Ovary (tissue), 9 donors: ENCODE results near the gene CDK9. TPM values are rescaled to one million over a fixed set of nuclear protein-coding genes. Genes with fewer than 3 reads are reported as not detected.

Experiments used
- DNase-seq, 5 donors: peaks; one replicate each; pipeline ENCODE4 v3.0.0-alpha.2; 2019 to 2020
- H3K27ac ChIP-seq, 2 donors: fragments of 200-600 bp; one replicate each; pipeline versions ENCODE4 v1.5.1 to v1.8.0; 2019 to 2022
- H3K27me3 ChIP-seq: fragments of 200-600 bp; one replicate; pipeline ENCODE4 v1.8.0; 2022
- H3K36me3 ChIP-seq: fragments of 200-600 bp; sonication (generic); one replicate; pipeline ENCODE4 v1.5.1; 2019
- H3K4me1 ChIP-seq: one replicate; pipeline ENCODE4 v1.8.1; 2013; ENCODE audit warnings: mild to moderate bottlenecking, moderate library complexity; ENCODE audit not compliant: insufficient read depth
- H3K4me3 ChIP-seq: fragments of 200-600 bp; sonication (generic); one replicate; pipeline ENCODE4 v1.5.1; 2017
- H3K9me3 ChIP-seq, 2 donors: fragments of 200-600 bp in 1 of 2; sonication (generic) in 1 of 2; one replicate each; pipeline versions ENCODE4 v1.5.1 to v1.8.1; 2013 to 2019; ENCODE audit warnings: mild to moderate bottlenecking in 1 of 2, moderate library complexity in 1 of 2
- CTCF ChIP-seq, 3 donors: fragments of 450-650 bp in 2 of 3; fragments of 200-600 bp in 1 of 3; IDR thresholded peaks; one replicate each; pipeline versions ENCODE4 v1.5.1 to v1.8.0; 2016 to 2022; ENCODE audit warnings: antibody characterized with exemption in 3 of 3, mild to moderate bottlenecking in 1 of 3
- EP300 ChIP-seq: sonication (generic); formaldehyde crosslinking; IDR thresholded peaks from one replicate; pipeline ENCODE4 v1.6.1; 2017; ENCODE audit warnings: antibody characterized with exemption
- POLR2A ChIP-seq: fragments of 450-650 bp; IDR thresholded peaks from one replicate; pipeline ENCODE4 v1.6.1; 2017; ENCODE audit warnings: antibody characterized with exemption, mild to moderate bottlenecking, moderate library complexity
- WGBS, 3 donors: extraction: QIAGEN DNeasy Blood & Tissue Kit in 1 of 3; methylation state at CpG; one replicate each; pipeline versions ENCODE4 v1.1.5 to v1.1.7; 2013 to 2017; 5-methylcytosine and 5-hydroxymethylcytosine counted together
- intact Hi-C, 4 donors: fragments of 100-400 bp; cut with DNase I; formaldehyde crosslinking; loops; one replicate each; pipeline versions ENCODE4 v1.11.0 to v1.15.1; 2022 to 2023
- polyA plus RNA-seq, 2 donors: library from polyadenylated mRNA; stranded (reverse); fragments of 200-250 nt in 1 of 2; fragments of 350-450 nt in 1 of 2; fragmentation: Illumina TruSeq in 1 of 2; extraction: RNeasy Lipid Tissue Mini Kit (QIAGEN cat#74804) in 1 of 2; gene quantifications; one replicate each; pipeline ENCODE4 v1.2.3, GENCODE V29; 2013 to 2014
- total RNA-seq, 7 donors: library from RNA; depleted of rRNA in 2 of 7; stranded (reverse); fragments of >200 nt in 2 of 7; fragmentation: NEBNext Ultra II Directional in 3 of 7; extraction: Animal tissue kit (Norgen Biotek cat#: 25700) in 3 of 7; gene quantifications; one replicate each; pipeline versions ENCODE4 v1.1.0 to v1.2.4, GENCODE V29; 2016 to 2023
- donor health status: DM: no; HTN: no; CAD: no; lungs with moderate emphysema.
- donor health status: DM: no; HTN: no; CAD: no.
- donor health status: Bipolar disorder and iron deficiency.
- donor health status: DM: yes; HTN: yes; CAD: no.
- donor health status: DM: no; HTN: no; CAD: no.
- donor health status: DM: yes; HTN: yes; CAD: no.

The CDK9 gene
- total and polyA plus RNA-seq, 9 donors = 71.7 to 209 (median 129) TPM

DNA sequence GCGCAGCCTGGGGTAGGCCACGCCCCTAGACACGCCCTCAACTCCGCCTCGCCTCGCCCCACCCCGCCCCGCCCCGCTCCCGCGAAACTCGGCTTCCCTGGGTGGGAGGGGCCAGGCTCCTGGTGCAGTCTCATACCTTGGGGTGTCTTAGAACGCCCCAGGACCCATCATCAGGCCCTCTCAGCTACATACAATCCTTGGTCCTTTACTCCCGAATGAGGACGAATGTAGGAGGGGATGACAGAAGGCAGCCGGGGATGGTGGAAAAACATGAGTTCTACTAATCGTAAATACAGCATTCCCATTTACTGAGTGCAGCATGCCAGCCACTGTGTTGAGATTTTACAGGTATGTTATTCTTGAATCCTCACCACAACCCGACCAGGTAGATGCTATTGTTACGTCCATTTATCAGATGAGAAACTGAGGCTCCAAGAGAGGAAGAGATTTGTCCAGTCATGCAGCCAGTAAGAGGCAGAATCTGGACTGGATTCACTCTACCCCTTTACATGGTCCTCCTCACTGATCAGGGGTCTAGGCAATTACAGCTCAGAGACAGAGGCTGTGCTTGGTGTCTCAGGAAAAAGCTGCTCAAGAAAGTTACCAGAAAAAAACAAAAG lies 14.2 kb upstream of the CDK9 start:
- H3K36me3 ChIP-seq = no peaks in the 10 kb centered on the region
- peak overlapping the region; percentile 50 for H3K4me3 ChIP-seq
- WGBS, 3 donors = 2 to 5% (median 2%) methylated on average over 17 to 19 of the region's 19 CpGs
- H3K9me3 ChIP-seq = no peaks in the 10 kb centered on the region
- intact Hi-C loops = no loop called here
- TF ChIP-seq EP300 = no peak
- TF ChIP-seq POLR2A = no peak
- TF ChIP-seq CTCF (IDR thresholded peaks at IDR 0.05) = no peak
- H3K4me1 ChIP-seq = peaks cover 7% of the 10 kb centered on the region
- no peak for DNase-seq
- no peaks in the 10 kb centered on the region for H3K27me3 ChIP-seq
- H3K27ac ChIP-seq = peak overlapping the region in 1 of 2 donors; percentile 26

- DNase-seq = no peak
- intact Hi-C loops = no loop called here
- Histone ChIP-seq H3K4me3 (no peak overlapping the region), H3K4me1 (peaks cover 7% of the 10 kb centered on the region), H3K9me3 (no peaks in the 10 kb centered on the region), H3K27ac (no peak overlapping the region), H3K36me3 (no peaks in the 10 kb centered on the region), H3K27me3 (no peaks in the 10 kb centered on the region)
- TF ChIP-seq CTCF (IDR thresholded peaks at IDR 0.05) = no peak
- TF ChIP-seq POLR2A = no peak
- TF ChIP-seq EP300 = no peak
- 93 to 94% (median 93%) methylated on average over 5 of the region's 5 CpGs for WGBS, 3 donors
These were observed 13.2 kb upstream of the CDK9 start for GRCh38 chr9:127772603-127773002.

DNA sequence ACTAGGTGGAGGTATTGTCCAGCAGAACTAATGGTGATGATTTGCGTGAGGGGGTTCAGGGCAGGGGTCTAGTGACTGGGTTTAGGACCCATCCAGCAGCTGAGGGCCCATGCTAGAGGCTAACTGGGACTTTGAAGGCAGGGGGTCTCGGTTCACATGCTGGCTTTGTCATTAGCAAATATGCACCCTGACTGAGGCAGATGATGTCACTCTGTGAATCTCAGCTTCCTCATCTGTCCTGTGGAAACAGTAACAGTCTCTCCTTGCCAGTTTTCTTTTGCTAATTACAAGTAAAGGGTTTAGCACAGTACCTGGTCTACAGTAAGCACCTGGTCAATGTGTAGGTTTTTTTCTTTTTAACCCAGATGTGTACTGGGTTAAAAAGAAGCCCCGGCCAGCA lies 12.6 kb upstream of the CDK9 start:
- Histone ChIP-seq H3K4me1 (peaks cover 7% of the 10 kb centered on the region), H3K9me3 (no peaks in the 10 kb centered on the region), H3K27ac (no peak overlapping the region), H3K36me3 (no peaks in the 10 kb centered on the region), H3K4me3 (no peak overlapping the region), H3K27me3 (no peaks in the 10 kb centered on the region)
- intact Hi-C loops = no loop called here
- no peak for DNase-seq
- 92 to 95% (median 92%) methylated on average over 3 of the region's 3 CpGs for WGBS, 3 donors
- TF ChIP-seq EP300 = no peak
- no peak for TF ChIP-seq POLR2A
- no peak for TF ChIP-seq CTCF (IDR thresholded peaks at IDR 0.05)

GRCh38 chr9:127773981-127774380 lies 11.9 kb upstream of the CDK9 start:
- no peak overlapping the region for H3K27ac ChIP-seq
- H3K36me3 ChIP-seq = no peaks in the 10 kb centered on the region
- TF ChIP-seq POLR2A (no peak), CTCF (IDR thresholded peaks at IDR 0.05) (no peak), EP300 (no peak)
- DNase-seq = no peak
- intact Hi-C loops = no loop called here
- H3K4me1 ChIP-seq = peaks cover 7% of the 10 kb centered on the region
- H3K27me3 ChIP-seq = no peaks in the 10 kb centered on the region
- H3K9me3 ChIP-seq = no peaks in the 10 kb centered on the region
- no peak overlapping the region for H3K4me3 ChIP-seq
- WGBS, 3 donors = 90 to 96% (median 93%) methylated on average over 10 of the region's 10 CpGs
